VCaP (cell line): ENCODE data around the gene FOXN3.
"Not testable (repeated sequence)": the region's sequence is repeated elsewhere in the genome, so short reads cannot be mapped to it uniquely, and the experiment has no call there.

Experiments
- H3K27ac ChIP-seq: fragments of 450-650 bp; 2 replicates; pipeline ENCODE4 v1.5.1; 2017
- CTCF ChIP-seq: fragments of 450-650 bp; conservative IDR thresholded peaks from 2 replicates; pipeline ENCODE4 v1.5.1; 2017; ENCODE audit warnings: mild to moderate bottlenecking, moderate library complexity

Gene FOXN3

GRCh38 chr14:89298056-89298834 lies 118.8 kb downstream of the FOXN3 start:
- TF ChIP-seq CTCF, result no peak
- peak overlapping the region; percentile 67 for H3K27ac ChIP-seq

GRCh38 chr14:89296281-89296745 lies 120.7 kb downstream of the FOXN3 start:
- H3K27ac ChIP-seq, result no peak overlapping the region
- no peak for TF ChIP-seq CTCF

- no peak overlapping the region for H3K27ac ChIP-seq
- TF ChIP-seq CTCF, result no peak
Observed at GRCh38 chr14:89294872-89295271, 122.2 kb downstream of the FOXN3 start.

- not testable (repeated sequence) for H3K27ac ChIP-seq
Observed at GRCh38 chr14:89294469-89294868, 122.6 kb downstream of the FOXN3 start.

- TF ChIP-seq CTCF, result no peak
- H3K27ac ChIP-seq, result no peak overlapping the region
Observed at GRCh38 chr14:89294060-89294459, 123.0 kb downstream of the FOXN3 start.

- TF ChIP-seq CTCF, result no peak
- H3K27ac ChIP-seq, result no peak overlapping the region
Observed at GRCh38 chr14:89293314-89293916, 123.6 kb downstream of the FOXN3 start.

GRCh38 chr14:89292579-89293313 lies 124.3 kb downstream of the FOXN3 start:
- no peak overlapping the region for H3K27ac ChIP-seq
- TF ChIP-seq CTCF, result no peak
